Right kidney (tissue), 1 donor: ENCODE data around the gene TERT.

ENCODE experiments used
- DNase-seq: peaks from one replicate; pipeline ENCODE4 v3.0.0-alpha.2; 2016

The TERT gene

GRCh38 chr5:1219098-1219767 is 75.6 kb downstream of the TERT start:
- DNase-seq = no peak

GRCh38 chr5:1218351-1219080 is 76.4 kb downstream of the TERT start:
- DNase-seq = no peak

- no peak for DNase-seq
These were observed 77.2 kb downstream of the TERT start for GRCh38 chr5:1217596-1218206.

- DNase-seq = no peak
These were observed 78.0 kb downstream of the TERT start for GRCh38 chr5:1216918-1217295.

GRCh38 chr5:1216211-1216917 is 78.5 kb downstream of the TERT start:
- DNase-seq = no peak

- DNase-seq = no peak
These were observed 79.4 kb downstream of the TERT start for GRCh38 chr5:1215320-1216096.

GRCh38 chr5:1214936-1215220 is 80.0 kb downstream of the TERT start:
- DNase-seq = no peak

- no peak for DNase-seq
These were observed 80.5 kb downstream of the TERT start for GRCh38 chr5:1214163-1214935.

GRCh38 chr5:1213508-1214162 is 81.2 kb downstream of the TERT start:
- DNase-seq = no peak

- no peak for DNase-seq
These were observed 82.0 kb downstream of the TERT start for GRCh38 chr5:1212881-1213280.

- no peak for DNase-seq
These were observed 82.6 kb downstream of the TERT start for GRCh38 chr5:1212271-1212670.

GRCh38 chr5:1211701-1212100 is 83.2 kb downstream of the TERT start:
- DNase-seq = no peak

GRCh38 chr5:1210832-1211251 is 84.0 kb downstream of the TERT start:
- no peak for DNase-seq

- DNase-seq = no peak
These were observed 84.7 kb downstream of the TERT start for GRCh38 chr5:1209896-1210776.

- no peak for DNase-seq
These were observed 85.4 kb downstream of the TERT start for GRCh38 chr5:1209489-1209852.

GRCh38 chr5:1208743-1209488 is 86.0 kb downstream of the TERT start:
- peak; percentile 76 for DNase-seq

- no peak for DNase-seq
These were observed 86.6 kb downstream of the TERT start for GRCh38 chr5:1208221-1208742.

GRCh38 chr5:1207555-1207954 is 87.3 kb downstream of the TERT start:
- no peak for DNase-seq
